Measurements from ENCODE around the gene CCL26. TPM values are rescaled to one million over a fixed set of nuclear protein-coding genes. Genes with fewer than 3 reads are reported as not detected.

Gene CCL26
- polyA plus RNA-seq, 2 of the 4 experiments (the other 2 are of a cell fraction): 2.5 to 11.6 TPM

DNA sequence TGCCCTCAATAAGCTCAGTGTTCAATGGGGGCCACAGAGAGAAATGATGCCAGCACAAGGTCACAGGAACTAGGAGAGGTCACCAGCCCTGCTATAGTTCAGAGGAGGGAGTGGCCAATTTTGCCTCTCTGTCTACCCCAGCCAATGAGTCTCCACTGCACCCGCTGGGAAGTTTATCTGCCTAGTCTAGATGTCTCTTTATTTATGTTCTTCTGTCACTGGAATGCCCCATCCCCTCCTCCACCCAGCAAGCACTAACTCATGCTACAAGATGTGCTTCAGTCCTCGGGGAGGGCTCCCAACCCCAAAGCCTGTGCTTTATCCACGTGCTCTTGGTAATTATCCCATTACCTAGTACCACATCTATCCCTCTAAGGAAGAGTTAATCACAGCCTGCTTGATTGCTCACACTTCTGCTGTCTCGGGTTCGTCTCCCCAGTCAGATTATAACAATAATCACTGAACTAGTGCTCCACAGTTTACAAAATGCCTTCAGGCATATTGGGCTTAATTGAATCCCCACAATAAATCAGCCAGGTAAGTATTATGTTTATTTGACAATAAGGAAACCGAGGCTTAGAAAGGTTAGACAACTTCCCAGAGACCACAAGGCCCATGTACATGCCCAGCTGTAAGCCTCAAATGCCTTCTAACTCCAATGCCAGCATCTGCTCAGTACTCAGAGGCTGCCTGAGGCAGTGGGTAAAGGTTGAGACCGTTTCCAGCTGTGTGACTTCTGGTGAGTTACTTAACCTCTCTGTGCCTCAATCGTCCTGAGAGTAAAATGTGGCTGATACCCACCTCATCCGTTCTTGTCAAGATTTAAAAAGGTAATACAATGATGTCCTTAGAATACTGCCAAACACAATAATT, 37.2 kb downstream of the CCL26 start:
- CTCF ChIA-PET: no interaction called here
- Histone ChIP-seq H3K27ac (peak overlapping the region; percentile 79 to 84), H3K4me3 (no peak overlapping the region), H3K9me3 (no peaks in the 10 kb centered on the region), H3K4me1 (peaks cover 59% of the 10 kb centered on the region), H3K4me2 (peak overlapping the region; percentile 49)
- no peak for FAIRE-seq
- WGBS (ENCODE audit: missing lambda C conversion rate): 39% methylated on average over 9 of the region's 9 CpGs
- DNase-seq (ENCODE audit: low read depth in 1 of 2, low spot score in 1 of 2): peak; percentile 40 to 84
- ATAC-seq: peak in 1 of 2 experiments; percentile 8; a peak in 3 of 6 replicates
- POLR2A ChIA-PET: no interaction called here
- TF ChIP-seq POLR2A (IDR thresholded peaks at IDR 0.05; ENCODE audit: low read length): no peak
- TF ChIP-seq, protein P1, sequence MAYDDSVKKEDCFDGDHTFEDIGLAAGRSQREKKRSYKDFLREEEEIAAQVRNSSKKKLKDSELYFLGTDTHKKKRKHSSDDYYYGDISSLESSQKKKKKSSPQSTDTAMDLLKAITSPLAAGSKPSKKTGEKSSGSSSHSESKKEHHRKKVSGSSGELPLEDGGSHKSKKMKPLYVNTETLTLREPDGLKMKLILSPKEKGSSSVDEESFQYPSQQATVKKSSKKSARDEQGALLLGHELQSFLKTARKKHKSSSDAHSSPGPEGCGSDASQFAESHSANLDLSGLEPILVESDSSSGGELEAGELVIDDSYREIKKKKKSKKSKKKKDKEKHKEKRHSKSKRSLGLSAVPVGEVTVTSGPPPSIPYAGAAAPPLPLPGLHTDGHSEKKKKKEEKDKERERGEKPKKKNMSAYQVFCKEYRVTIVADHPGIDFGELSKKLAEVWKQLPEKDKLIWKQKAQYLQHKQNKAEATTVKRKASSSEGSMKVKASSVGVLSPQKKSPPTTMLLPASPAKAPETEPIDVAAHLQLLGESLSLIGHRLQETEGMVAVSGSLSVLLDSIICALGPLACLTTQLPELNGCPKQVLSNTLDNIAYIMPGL (CRISPR knock-in tag; IDR thresholded peaks at IDR 0.05; ENCODE audit: borderline replicate concordance): no peak
- TF ChIP-seq FOSB (CRISPR knock-in tag; IDR thresholded peaks at IDR 0.05): no peak
- TF ChIP-seq, protein P2, sequence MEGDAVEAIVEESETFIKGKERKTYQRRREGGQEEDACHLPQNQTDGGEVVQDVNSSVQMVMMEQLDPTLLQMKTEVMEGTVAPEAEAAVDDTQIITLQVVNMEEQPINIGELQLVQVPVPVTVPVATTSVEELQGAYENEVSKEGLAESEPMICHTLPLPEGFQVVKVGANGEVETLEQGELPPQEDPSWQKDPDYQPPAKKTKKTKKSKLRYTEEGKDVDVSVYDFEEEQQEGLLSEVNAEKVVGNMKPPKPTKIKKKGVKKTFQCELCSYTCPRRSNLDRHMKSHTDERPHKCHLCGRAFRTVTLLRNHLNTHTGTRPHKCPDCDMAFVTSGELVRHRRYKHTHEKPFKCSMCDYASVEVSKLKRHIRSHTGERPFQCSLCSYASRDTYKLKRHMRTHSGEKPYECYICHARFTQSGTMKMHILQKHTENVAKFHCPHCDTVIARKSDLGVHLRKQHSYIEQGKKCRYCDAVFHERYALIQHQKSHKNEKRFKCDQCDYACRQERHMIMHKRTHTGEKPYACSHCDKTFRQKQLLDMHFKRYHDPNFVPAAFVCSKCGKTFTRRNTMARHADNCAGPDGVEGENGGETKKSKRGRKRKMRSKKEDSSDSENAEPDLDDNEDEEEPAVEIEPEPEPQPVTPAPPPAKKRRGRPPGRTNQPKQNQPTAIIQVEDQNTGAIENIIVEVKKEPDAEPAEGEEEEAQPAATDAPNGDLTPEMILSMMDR (IDR thresholded peaks at IDR 0.05): no peak
- no peak for TF ChIP-seq CHD2 (IDR thresholded peaks at IDR 0.05; ENCODE audit: low read length, partially characterized antibody)
- no peak for TF ChIP-seq NR3C1 (IDR thresholded peaks at IDR 0.05)
- no peak for TF ChIP-seq ZSCAN20 (CRISPR knock-in tag; IDR thresholded peaks at IDR 0.05)
- TF ChIP-seq RNF2 (IDR thresholded peaks at IDR 0.05; ENCODE audit: borderline replicate concordance, low read depth): no peak
- no peak for TF ChIP-seq ESRRA (IDR thresholded peaks at IDR 0.05; ENCODE audit: borderline replicate concordance, low read length)
- no peak for TF ChIP-seq BHLHE40 (IDR thresholded peaks at IDR 0.05; ENCODE audit: low read depth, low read length)
- TF ChIP-seq HEYL (CRISPR knock-in tag; IDR thresholded peaks at IDR 0.05): no peak
- no peak for TF ChIP-seq HOXB5 (CRISPR knock-in tag; IDR thresholded peaks at IDR 0.05)
- no peak for TF ChIP-seq FOSL2 (IDR thresholded peaks at IDR 0.05)
- no peak for TF ChIP-seq FOSL2 (CRISPR knock-in tag; IDR thresholded peaks at IDR 0.05)
- TF ChIP-seq CBX2 (IDR thresholded peaks at IDR 0.05; ENCODE audit: borderline replicate concordance, low read depth): no peak
- no peak for TF ChIP-seq ZC3H11A (IDR thresholded peaks at IDR 0.05)
- TF ChIP-seq TP53 (CRISPR knock-in tag; IDR thresholded peaks at IDR 0.05): no peak
- peak; percentile 75; the same call in 1 of the 2 replicates for TF ChIP-seq RCOR1 (IDR thresholded peaks at IDR 0.05; ENCODE audit: low read depth, low read length)
- no peak for TF ChIP-seq RAD21 (conservative IDR thresholded peaks at IDR 0.05 in 1 of 2, IDR thresholded peaks at IDR 0.05 in 1 of 2)
- TF ChIP-seq RFX5 (IDR thresholded peaks at IDR 0.05): no peak
- no peak for TF ChIP-seq EHMT2 (IDR thresholded peaks at IDR 0.05; ENCODE audit: low read depth)
- TF ChIP-seq MYC (IDR thresholded peaks at IDR 0.05; ENCODE audit: borderline replicate concordance, low read length): no peak
- no peak for TF ChIP-seq SREBF2 (IDR thresholded peaks at IDR 0.05)
- TF ChIP-seq, protein P3, sequence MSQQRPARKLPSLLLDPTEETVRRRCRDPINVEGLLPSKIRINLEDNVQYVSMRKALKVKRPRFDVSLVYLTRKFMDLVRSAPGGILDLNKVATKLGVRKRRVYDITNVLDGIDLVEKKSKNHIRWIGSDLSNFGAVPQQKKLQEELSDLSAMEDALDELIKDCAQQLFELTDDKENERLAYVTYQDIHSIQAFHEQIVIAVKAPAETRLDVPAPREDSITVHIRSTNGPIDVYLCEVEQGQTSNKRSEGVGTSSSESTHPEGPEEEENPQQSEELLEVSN (IDR thresholded peaks at IDR 0.05; ENCODE audit: borderline replicate concordance, low read depth): no peak
- TF ChIP-seq, protein P4, sequence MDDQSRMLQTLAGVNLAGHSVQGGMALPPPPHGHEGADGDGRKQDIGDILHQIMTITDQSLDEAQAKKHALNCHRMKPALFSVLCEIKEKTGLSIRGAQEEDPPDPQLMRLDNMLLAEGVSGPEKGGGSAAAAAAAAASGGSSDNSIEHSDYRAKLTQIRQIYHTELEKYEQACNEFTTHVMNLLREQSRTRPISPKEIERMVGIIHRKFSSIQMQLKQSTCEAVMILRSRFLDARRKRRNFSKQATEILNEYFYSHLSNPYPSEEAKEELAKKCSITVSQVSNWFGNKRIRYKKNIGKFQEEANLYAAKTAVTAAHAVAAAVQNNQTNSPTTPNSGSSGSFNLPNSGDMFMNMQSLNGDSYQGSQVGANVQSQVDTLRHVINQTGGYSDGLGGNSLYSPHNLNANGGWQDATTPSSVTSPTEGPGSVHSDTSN (IDR thresholded peaks at IDR 0.05): no peak
- no peak for TF ChIP-seq NFE2L2 (conservative IDR thresholded peaks at IDR 0.05; ENCODE audit: low read length)
- TF ChIP-seq, protein P5, sequence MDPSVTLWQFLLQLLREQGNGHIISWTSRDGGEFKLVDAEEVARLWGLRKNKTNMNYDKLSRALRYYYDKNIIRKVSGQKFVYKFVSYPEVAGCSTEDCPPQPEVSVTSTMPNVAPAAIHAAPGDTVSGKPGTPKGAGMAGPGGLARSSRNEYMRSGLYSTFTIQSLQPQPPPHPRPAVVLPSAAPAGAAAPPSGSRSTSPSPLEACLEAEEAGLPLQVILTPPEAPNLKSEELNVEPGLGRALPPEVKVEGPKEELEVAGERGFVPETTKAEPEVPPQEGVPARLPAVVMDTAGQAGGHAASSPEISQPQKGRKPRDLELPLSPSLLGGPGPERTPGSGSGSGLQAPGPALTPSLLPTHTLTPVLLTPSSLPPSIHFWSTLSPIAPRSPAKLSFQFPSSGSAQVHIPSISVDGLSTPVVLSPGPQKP (IDR thresholded peaks at IDR 0.05; ENCODE audit: low read depth, low read length): no peak
- TF ChIP-seq, protein P6, sequence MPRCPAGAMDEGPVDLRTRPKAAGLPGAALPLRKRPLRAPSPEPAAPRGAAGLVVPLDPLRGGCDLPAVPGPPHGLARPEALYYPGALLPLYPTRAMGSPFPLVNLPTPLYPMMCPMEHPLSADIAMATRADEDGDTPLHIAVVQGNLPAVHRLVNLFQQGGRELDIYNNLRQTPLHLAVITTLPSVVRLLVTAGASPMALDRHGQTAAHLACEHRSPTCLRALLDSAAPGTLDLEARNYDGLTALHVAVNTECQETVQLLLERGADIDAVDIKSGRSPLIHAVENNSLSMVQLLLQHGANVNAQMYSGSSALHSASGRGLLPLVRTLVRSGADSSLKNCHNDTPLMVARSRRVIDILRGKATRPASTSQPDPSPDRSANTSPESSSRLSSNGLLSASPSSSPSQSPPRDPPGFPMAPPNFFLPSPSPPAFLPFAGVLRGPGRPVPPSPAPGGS (IDR thresholded peaks at IDR 0.05): no peak
- no peak for TF ChIP-seq JUNB (IDR thresholded peaks at IDR 0.05)
- TF ChIP-seq, protein P7, sequence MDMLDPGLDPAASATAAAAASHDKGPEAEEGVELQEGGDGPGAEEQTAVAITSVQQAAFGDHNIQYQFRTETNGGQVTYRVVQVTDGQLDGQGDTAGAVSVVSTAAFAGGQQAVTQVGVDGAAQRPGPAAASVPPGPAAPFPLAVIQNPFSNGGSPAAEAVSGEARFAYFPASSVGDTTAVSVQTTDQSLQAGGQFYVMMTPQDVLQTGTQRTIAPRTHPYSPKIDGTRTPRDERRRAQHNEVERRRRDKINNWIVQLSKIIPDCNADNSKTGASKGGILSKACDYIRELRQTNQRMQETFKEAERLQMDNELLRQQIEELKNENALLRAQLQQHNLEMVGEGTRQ (IDR thresholded peaks at IDR 0.05): 0 out of 2 replicates have a peak, but pooled peaks have one; percentile 12
- no peak for TF ChIP-seq TFCP2L1 (CRISPR knock-in tag; IDR thresholded peaks at IDR 0.05)
- TF ChIP-seq EP300 (IDR thresholded peaks at IDR 0.05): no peak
